HEK293 (cell line): ENCODE results near the gene PGGHG.

ENCODE experiments used
- CTCF ChIA-PET: fragments of 350-600 bp; formaldehyde crosslinking; extraction: SDS; loops from one replicate; lab custom pipeline; 2021; ENCODE audit warnings: antibody characterized with exemption; lab: Yijun Ruan, JAX
- POLR2A ChIA-PET: fragments of 300-600 bp; formaldehyde crosslinking; extraction: SDS; loops from one replicate; lab custom pipeline; 2020; ENCODE audit warnings: antibody characterized with exemption, inconsistent platforms; lab: Yijun Ruan, JAX
- H3K27ac ChIP-seq: fragments of 200-500 bp; sonication (Bioruptor generic); 2 replicates; pipeline ENCODE4 v1.5.1; 2014; ENCODE audit warnings: low read depth, low read length, control low read depth, inconsistent platforms; ENCODE audit errors: extremely low read depth
- H3K36me3 ChIP-seq, 2 experiments: fragments of 200-500 bp in 1 of 2; sonication (Bioruptor generic) in 1 of 2; 1 replicate in 1 of 2; 2 replicates in 1 of 2; pipeline ENCODE4 v1.5.1; 2014 to 2017; ENCODE audit warnings: inconsistent platforms in 2 of 2, low read length in 2 of 2; ENCODE audit not compliant: control insufficient read depth in 2 of 2, insufficient read depth in 1 of 2
- H3K4me1 ChIP-seq: fragments of 200-500 bp; sonication (Bioruptor generic); 2 replicates; pipeline ENCODE4 v1.5.1; 2014; ENCODE audit warnings: mild to moderate bottlenecking, low read length, inconsistent platforms; ENCODE audit not compliant: control insufficient read depth, insufficient read depth
- H3K4me3 ChIP-seq: 2 replicates; pipeline ENCODE4 v1.5.1; 2011; ENCODE audit warnings: low read depth, mild to moderate bottlenecking, control low read depth, low read length, moderate library complexity
- H3K9me3 ChIP-seq: fragments of 200-500 bp; sonication (Bioruptor generic); 2 replicates; pipeline ENCODE4 v1.5.1; 2014; ENCODE audit warnings: low read depth, low read length, inconsistent platforms; ENCODE audit not compliant: control insufficient read depth, insufficient read depth
- ATF2 ChIP-seq: fragments of 450-650 bp; formaldehyde crosslinking; IDR thresholded peaks from 2 replicates; pipeline ENCODE4 v1.5.1; 2016; ENCODE audit warnings: missing biosample characterization, missing genetic modification characterization, low read depth
- BCL11B ChIP-seq: fragments of 450-650 bp; formaldehyde crosslinking; IDR thresholded peaks from 2 replicates; pipeline ENCODE4 v1.5.1; 2016; ENCODE audit warnings: low read depth, missing biosample characterization, missing genetic modification characterization
- ELK4 ChIP-seq: IDR thresholded peaks from 2 replicates; pipeline ENCODE4 v1.6.1; 2011; ENCODE audit warnings: mild to moderate bottlenecking, low read depth, low read length, borderline replicate concordance
- GLIS2 ChIP-seq: fragments of 450-650 bp; formaldehyde crosslinking; IDR thresholded peaks from 2 replicates; pipeline ENCODE4 v1.5.1; 2016; ENCODE audit warnings: missing biosample characterization, missing genetic modification characterization
- KLF16 ChIP-seq: fragments of 450-650 bp; formaldehyde crosslinking; IDR thresholded peaks from 2 replicates; pipeline ENCODE4 v1.5.1; 2017; ENCODE audit warnings: missing biosample characterization, missing genetic modification characterization
- MZF1 ChIP-seq: fragments of 450-650 bp; formaldehyde crosslinking; IDR thresholded peaks from 2 replicates; pipeline ENCODE4 v1.5.1; 2017; ENCODE audit warnings: missing biosample characterization, missing genetic modification characterization, borderline replicate concordance
- PRDM1 ChIP-seq: fragments of 450-650 bp; formaldehyde crosslinking; IDR thresholded peaks from 2 replicates; pipeline ENCODE4; 2016; ENCODE audit warnings: missing biosample characterization, missing genetic modification characterization
- SETDB1 ChIP-seq: IDR thresholded peaks from one replicate; pipeline ENCODE4 v1.6.1; 2017; ENCODE audit warnings: mild to moderate bottlenecking, low read length, moderate library complexity, mixed read lengths; ENCODE audit not compliant: insufficient read length
- YY2 ChIP-seq: fragments of 450-650 bp; formaldehyde crosslinking; IDR thresholded peaks from 2 replicates; pipeline ENCODE4 v1.5.1; 2016; ENCODE audit warnings: missing biosample characterization, missing genetic modification characterization
- ZBTB21 ChIP-seq: fragments of 450-650 bp; formaldehyde crosslinking; IDR thresholded peaks from 2 replicates; pipeline ENCODE4 v1.5.1; 2017; ENCODE audit warnings: missing biosample characterization, missing genetic modification characterization
- ZBTB8A ChIP-seq: fragments of 450-650 bp; formaldehyde crosslinking; IDR thresholded peaks from 2 replicates; pipeline ENCODE4 v1.5.1; 2016; ENCODE audit warnings: missing biosample characterization, missing genetic modification characterization
- ZFP41 ChIP-seq: fragments of 450-650 bp; formaldehyde crosslinking; IDR thresholded peaks from 2 replicates; pipeline ENCODE4 v1.5.1; 2016; ENCODE audit warnings: missing biosample characterization, missing genetic modification characterization, borderline replicate concordance
- ZFP69B ChIP-seq: fragments of 450-650 bp; formaldehyde crosslinking; IDR thresholded peaks from 2 replicates; pipeline ENCODE4 v1.5.1; 2016; ENCODE audit warnings: missing biosample characterization, missing genetic modification characterization
- ZNF133 ChIP-seq: fragments of 450-650 bp; formaldehyde crosslinking; IDR thresholded peaks from 2 replicates; pipeline ENCODE4 v1.5.1; 2016; ENCODE audit warnings: missing biosample characterization, missing genetic modification characterization
- ZNF157 ChIP-seq: fragments of 450-650 bp; formaldehyde crosslinking; IDR thresholded peaks from 2 replicates; pipeline ENCODE4 v1.5.1; 2016; ENCODE audit warnings: missing biosample characterization, missing genetic modification characterization
- ZNF24 ChIP-seq: fragments of 450-650 bp; formaldehyde crosslinking; IDR thresholded peaks from 2 replicates; pipeline ENCODE4 v1.5.1; 2016; ENCODE audit warnings: missing biosample characterization, missing genetic modification characterization
- ZNF366 ChIP-seq: fragments of 450-650 bp; formaldehyde crosslinking; conservative IDR thresholded peaks from 2 replicates; pipeline ENCODE4 v1.5.1; 2016; ENCODE audit warnings: missing biosample characterization, missing genetic modification characterization
- ZNF394 ChIP-seq: fragments of 450-650 bp; formaldehyde crosslinking; IDR thresholded peaks from 2 replicates; pipeline ENCODE4 v1.5.1; 2016; ENCODE audit warnings: missing biosample characterization, missing genetic modification characterization, mild to moderate bottlenecking, moderate library complexity, borderline replicate concordance
- ZNF513 ChIP-seq: fragments of 450-650 bp; IDR thresholded peaks from 2 replicates; pipeline ENCODE4 v1.5.1; 2018; ENCODE audit warnings: missing biosample characterization, missing genetic modification characterization
- ZNF660 ChIP-seq: fragments of 450-650 bp; IDR thresholded peaks from 2 replicates; pipeline ENCODE4 v1.5.1; 2018; ENCODE audit warnings: missing biosample characterization, mild to moderate bottlenecking, missing genetic modification characterization
- ZNF768 ChIP-seq: fragments of 450-650 bp; formaldehyde crosslinking; IDR thresholded peaks from 2 replicates; pipeline ENCODE4 v1.5.1; 2018; ENCODE audit warnings: missing biosample characterization, mild to moderate bottlenecking, missing genetic modification characterization

The PGGHG gene

GRCh38 chr11:337711-338110 is 48.8 kb downstream of the PGGHG start (continued):
- TF ChIP-seq ZNF394 (tag by site-specific recombination) (no peak), ZNF157 (tag by site-specific recombination) (no peak), ZNF513 (tag by site-specific recombination) (no peak), MZF1 (tag by site-specific recombination) (no peak), SETDB1 (no peak), KLF16 (tag by site-specific recombination) (no peak)

GRCh38 chr11:339963-340362 is 51.0 kb downstream of the PGGHG start:
- Histone ChIP-seq H3K9me3 (no peaks in the 10 kb centered on the region), H3K4me1 (no peaks in the 10 kb centered on the region), H3K27ac (no peak overlapping the region), H3K4me3 (no peak overlapping the region), H3K36me3 (no peaks in the 10 kb centered on the region)
- ChIA-PET CTCF (interaction anchor here (0.6 to 1.6 kb wide), 4 partner anchors 7 to 35 kb away, joined by 3 to 7 read pairs (median 4); no protein-coding TSS in a partner anchor), POLR2A (no interaction called here)
- TF ChIP-seq GLIS2 (no peak), ZNF660 (tag by site-specific recombination) (no peak), YY2 (tag by site-specific recombination) (no peak), ATF2 (tag by site-specific recombination) (no peak), ZNF133 (tag by site-specific recombination) (no peak), ZFP41 (no peak), ZNF768 (tag by site-specific recombination) (no peak), ZNF157 (tag by site-specific recombination) (no peak), ZFP69B (no peak), ZBTB8A (no peak), BCL11B (tag by site-specific recombination) (no peak), ZNF24 (tag by site-specific recombination) (no peak), ELK4 (no peak)

GRCh38 chr11:340539-341512 is 51.9 kb downstream of the PGGHG start:
- Histone ChIP-seq H3K4me1 (no peaks in the 10 kb centered on the region), H3K27ac (no peak overlapping the region), H3K36me3 (no peaks in the 10 kb centered on the region), H3K4me3 (no peak overlapping the region), H3K9me3 (no peaks in the 10 kb centered on the region)
- TF ChIP-seq ZBTB21 (tag by site-specific recombination) (no peak), PRDM1 (tag by site-specific recombination) (peak; percentile 86), ZNF366 (tag by site-specific recombination) (peak; percentile 95)
- ChIA-PET CTCF (interaction anchor here (1.0 to 1.6 kb wide), 2 partner anchors 12 to 36 kb away, joined by 4 to 7 read pairs; no protein-coding TSS in a partner anchor), POLR2A (no interaction called here)
